ENCODE results near the gene ACAD9.
"Not testable (repeated sequence)": the region's sequence is repeated elsewhere in the genome, so short reads cannot be mapped to it uniquely, and the experiment has no call there.

ACAD9 gene

GRCh38 chr3:128914966-128915645 is 35.7 kb downstream of the ACAD9 start:
- no peak overlapping the region for H3K4me3 ChIP-seq (ENCODE audit: low read depth, low read length)
- TF ChIP-seq, protein P1, sequence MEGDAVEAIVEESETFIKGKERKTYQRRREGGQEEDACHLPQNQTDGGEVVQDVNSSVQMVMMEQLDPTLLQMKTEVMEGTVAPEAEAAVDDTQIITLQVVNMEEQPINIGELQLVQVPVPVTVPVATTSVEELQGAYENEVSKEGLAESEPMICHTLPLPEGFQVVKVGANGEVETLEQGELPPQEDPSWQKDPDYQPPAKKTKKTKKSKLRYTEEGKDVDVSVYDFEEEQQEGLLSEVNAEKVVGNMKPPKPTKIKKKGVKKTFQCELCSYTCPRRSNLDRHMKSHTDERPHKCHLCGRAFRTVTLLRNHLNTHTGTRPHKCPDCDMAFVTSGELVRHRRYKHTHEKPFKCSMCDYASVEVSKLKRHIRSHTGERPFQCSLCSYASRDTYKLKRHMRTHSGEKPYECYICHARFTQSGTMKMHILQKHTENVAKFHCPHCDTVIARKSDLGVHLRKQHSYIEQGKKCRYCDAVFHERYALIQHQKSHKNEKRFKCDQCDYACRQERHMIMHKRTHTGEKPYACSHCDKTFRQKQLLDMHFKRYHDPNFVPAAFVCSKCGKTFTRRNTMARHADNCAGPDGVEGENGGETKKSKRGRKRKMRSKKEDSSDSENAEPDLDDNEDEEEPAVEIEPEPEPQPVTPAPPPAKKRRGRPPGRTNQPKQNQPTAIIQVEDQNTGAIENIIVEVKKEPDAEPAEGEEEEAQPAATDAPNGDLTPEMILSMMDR (IDR thresholded peaks at IDR 0.05; ENCODE audit: low read depth, low read length) = no peak

- TF ChIP-seq, protein P1 (IDR thresholded peaks at IDR 0.05; ENCODE audit: low read depth, low read length) = no peak
- H3K4me3 ChIP-seq (ENCODE audit: low read depth, low read length) = no peak overlapping the region
Observed at GRCh38 chr3:128917291-128917690, 37.9 kb downstream of the ACAD9 start.

DNA sequence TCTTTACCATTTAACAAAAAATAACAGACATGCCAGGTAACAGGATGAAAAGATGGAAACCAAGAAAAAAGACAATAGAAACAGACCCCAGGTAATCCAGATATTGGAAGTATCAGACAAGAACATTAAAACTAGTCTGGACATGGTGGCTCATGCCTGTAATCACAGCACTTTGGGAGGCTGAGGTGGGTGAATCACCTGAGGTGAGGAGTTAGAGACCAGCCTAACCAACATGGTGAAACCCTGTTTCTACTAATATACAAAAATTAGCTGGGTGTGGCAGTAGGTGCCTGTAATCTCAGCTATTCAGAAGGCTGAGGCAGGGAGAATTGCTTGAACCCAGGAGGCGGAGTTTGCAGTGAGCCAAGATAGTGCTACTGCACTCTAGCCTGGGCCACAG is 40.6 kb downstream of the ACAD9 start:
- TF ChIP-seq, protein P1 (IDR thresholded peaks at IDR 0.05; ENCODE audit: low read depth, low read length) = no peak

GRCh38 chr3:128922804-128923459 is 43.5 kb downstream of the ACAD9 start:
- no peak overlapping the region for H3K4me3 ChIP-seq (ENCODE audit: low read depth, low read length)
- TF ChIP-seq, protein P1 (IDR thresholded peaks at IDR 0.05; ENCODE audit: low read depth, low read length) = no peak

More for the DNA sequence above, 40.6 kb downstream of the ACAD9 start:
- H3K4me3 ChIP-seq (ENCODE audit: low read depth, low read length) = no peak overlapping the region

DNA sequence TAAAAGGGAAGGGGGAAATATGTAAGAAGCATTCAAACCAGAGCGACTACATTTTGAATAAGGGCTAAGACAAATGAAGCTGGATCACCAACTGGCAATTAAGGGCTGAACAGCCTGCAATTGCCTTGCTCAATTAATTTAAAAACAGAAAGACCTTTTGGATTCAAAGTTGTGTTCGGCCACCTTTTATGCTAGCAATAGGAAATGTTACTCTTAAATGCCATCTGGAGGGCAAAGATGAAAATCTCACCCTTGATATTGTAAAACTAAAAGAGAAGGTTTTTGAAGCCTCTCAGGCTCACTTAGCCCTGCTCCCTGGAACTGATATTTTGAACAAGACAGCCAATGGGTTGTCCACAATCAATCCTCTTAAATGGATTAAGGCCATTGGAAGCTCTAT is 44.2 kb downstream of the ACAD9 start:
- TF ChIP-seq, protein P1 (IDR thresholded peaks at IDR 0.05; ENCODE audit: low read depth, low read length) = no peak
- H3K4me3 ChIP-seq (ENCODE audit: low read depth, low read length) = no peak overlapping the region

- not testable (repeated sequence) for H3K4me3 ChIP-seq (ENCODE audit: low read depth, low read length)
Observed at GRCh38 chr3:128923986-128924385, 44.6 kb downstream of the ACAD9 start.

GRCh38 chr3:128929364-128929763 is 49.9 kb downstream of the ACAD9 start:
- no peak overlapping the region for H3K4me3 ChIP-seq (ENCODE audit: low read depth, low read length)
- TF ChIP-seq, protein P1 (IDR thresholded peaks at IDR 0.05; ENCODE audit: low read depth, low read length) = no peak

Data from WI38 (cell line).